Stromal cell of bone marrow (primary cell): Measurements from ENCODE around the gene NODAL.

ENCODE experiments used
- DNase-seq: peaks from one replicate; pipeline ENCODE4 v3.0.0-alpha.2; 2012; ENCODE audit warnings: low read depth

The NODAL gene

GRCh38 chr10:70462349-70462984 is 21.0 kb upstream of the NODAL start:
- DNase-seq: no peak

GRCh38 chr10:70461397-70462348 is 20.2 kb upstream of the NODAL start:
- peak; percentile 22 for DNase-seq

GRCh38 chr10:70459774-70460490 is 18.5 kb upstream of the NODAL start:
- DNase-seq: no peak

GRCh38 chr10:70459061-70459773 is 17.7 kb upstream of the NODAL start:
- no peak for DNase-seq

- peak; percentile 53 for DNase-seq
Measured at GRCh38 chr10:70458329-70459060, 17.0 kb upstream of the NODAL start.

GRCh38 chr10:70457759-70458305 is 16.4 kb upstream of the NODAL start:
- no peak for DNase-seq

GRCh38 chr10:70456164-70456563 is 14.7 kb upstream of the NODAL start:
- no peak for DNase-seq

GRCh38 chr10:70455213-70455630 is 13.7 kb upstream of the NODAL start:
- no peak for DNase-seq

GRCh38 chr10:70448236-70448635 is 6.8 kb upstream of the NODAL start:
- no peak for DNase-seq

GRCh38 chr10:70445718-70446657 is 4.5 kb upstream of the NODAL start:
- DNase-seq: peak; percentile 20

- no peak for DNase-seq
Measured at GRCh38 chr10:70444744-70445143, 3.3 kb upstream of the NODAL start.

- no peak for DNase-seq
Measured at GRCh38 chr10:70442332-70442988, 979 bp upstream of the NODAL start.

- DNase-seq: no peak
Measured at GRCh38 chr10:70441895-70442309, 421 bp upstream of the NODAL start.

- DNase-seq: no peak
Measured at GRCh38 chr10:70440296-70441160, 953 bp downstream of the NODAL start.

- DNase-seq: no peak
Measured at GRCh38 chr10:70437721-70438120, 3.8 kb downstream of the NODAL start.

GRCh38 chr10:70435241-70436085 is 6.0 kb downstream of the NODAL start:
- DNase-seq: no peak

GRCh38 chr10:70433581-70434280 is 7.8 kb downstream of the NODAL start:
- DNase-seq: peak; percentile 29
